HepG2 (cell line): ENCODE results near the gene C16orf87. TPM values are rescaled to one million over a fixed set of nuclear protein-coding genes. Genes with fewer than 3 reads are reported as not detected.
A peak's percentile ranks its signal among the peaks of the same experiment; 100 is the strongest.

Experiments
- ASH2L ChIP-seq: fragments of 300-600, 200-600 bp; sonication (generic); IDR thresholded peaks from 2 replicates; pipeline ENCODE4 v1.7.0; 2017; ENCODE audit warnings: low read depth, mild to moderate bottlenecking, moderate library complexity, mixed read lengths, low read length; ENCODE audit not compliant: insufficient read length
- BCL6 ChIP-seq: IDR thresholded peaks from 2 replicates; pipeline ENCODE4 v1.6.1; 2016; ENCODE audit warnings: missing genetic modification reagents, missing compliant biosample characterization
- BHLHE40 ChIP-seq: IDR thresholded peaks from 2 replicates; pipeline ENCODE4 v1.6.1; 2011; ENCODE audit warnings: low read length, improper control_type of control experiment
- GATAD2A ChIP-seq: IDR thresholded peaks from 2 replicates; pipeline ENCODE4 v1.6.1; 2016
- HMG20B ChIP-seq: conservative IDR thresholded peaks from 2 replicates; pipeline ENCODE4 v1.6.1; 2016; ENCODE audit warnings: missing genetic modification reagents, missing compliant biosample characterization
- KMT2A ChIP-seq: sonication (generic); formaldehyde crosslinking; IDR thresholded peaks from 2 replicates; pipeline ENCODE4 v1.4.0; 2020; ENCODE audit warnings: missing genetic modification reagents
- LCORL ChIP-seq, 2 experiments: fragments of 450-650 bp in 1 of 2; sonication (generic) in 1 of 2; formaldehyde crosslinking in 1 of 2; IDR thresholded peaks; 2 replicates each; pipeline versions ENCODE4 v1.5.0 to v1.6.1; 2017 to 2020; ENCODE audit warnings: antibody characterized with exemption in 1 of 2, missing genetic modification reagents in 1 of 2
- MEIS1 ChIP-seq: sonication (generic); formaldehyde crosslinking; IDR thresholded peaks from 2 replicates; pipeline ENCODE4 v1.9.0; 2021; ENCODE audit warnings: mild to moderate bottlenecking, missing genetic modification reagents, moderate library complexity, borderline replicate concordance
- PAWR ChIP-seq: sonication (generic); formaldehyde crosslinking; IDR thresholded peaks from 2 replicates; pipeline ENCODE4 v1.4.0; 2020; ENCODE audit warnings: missing genetic modification reagents, mild to moderate bottlenecking, borderline replicate concordance
- PHF8 ChIP-seq: sonication (generic); formaldehyde crosslinking; IDR thresholded peaks from 2 replicates; pipeline ENCODE4 v1.5.0; 2020; ENCODE audit warnings: missing genetic modification reagents
- SMAD9 ChIP-seq: sonication (generic); formaldehyde crosslinking; IDR thresholded peaks from 2 replicates; pipeline ENCODE4 v1.5.1; 2020; ENCODE audit warnings: mild to moderate bottlenecking, missing genetic modification reagents
- SNAPC2 ChIP-seq: sonication (generic); formaldehyde crosslinking; IDR thresholded peaks from 2 replicates; pipeline ENCODE4 v1.8.1; 2022; ENCODE audit warnings: mild to moderate bottlenecking, missing genetic modification reagents
- TOPORS ChIP-seq: sonication (generic); formaldehyde crosslinking; IDR thresholded peaks from 2 replicates; pipeline ENCODE4 v1.8.0; 2023; ENCODE audit warnings: mild to moderate bottlenecking, missing genetic modification reagents
- ZBTB3 ChIP-seq: sonication (generic); formaldehyde crosslinking; IDR thresholded peaks from 2 replicates; pipeline ENCODE4 v1.4.0; 2020; ENCODE audit warnings: low read depth, mild to moderate bottlenecking, moderate library complexity, missing genetic modification reagents, borderline replicate concordance
- ZBTB8A ChIP-seq: sonication (generic); formaldehyde crosslinking; IDR thresholded peaks from 2 replicates; pipeline ENCODE4 v1.4.0; 2020; ENCODE audit warnings: mild to moderate bottlenecking, low read depth, missing genetic modification reagents, borderline replicate concordance
- ZNF510 ChIP-seq: sonication (generic); formaldehyde crosslinking; IDR thresholded peaks from 2 replicates; pipeline ENCODE4 v1.4.0; 2020; ENCODE audit warnings: low read depth, mild to moderate bottlenecking, missing genetic modification reagents
- ZNF552 ChIP-seq: sonication (generic); formaldehyde crosslinking; IDR thresholded peaks from 2 replicates; pipeline ENCODE4 v1.9.0; 2022; ENCODE audit warnings: missing genetic modification reagents, mild to moderate bottlenecking, borderline replicate concordance
- ZNF670 ChIP-seq: sonication (generic); formaldehyde crosslinking; IDR thresholded peaks from 2 replicates; pipeline ENCODE4 v1.8.0; 2022; ENCODE audit warnings: mild to moderate bottlenecking, missing genetic modification reagents, borderline replicate concordance
- ZNF720 ChIP-seq: sonication (generic); formaldehyde crosslinking; IDR thresholded peaks from 2 replicates; pipeline ENCODE4 v1.4.0; 2020; ENCODE audit warnings: missing genetic modification reagents
- ZSCAN30 ChIP-seq: sonication (generic); formaldehyde crosslinking; IDR thresholded peaks from 2 replicates; pipeline ENCODE4 v1.5.0; 2020; ENCODE audit warnings: mild to moderate bottlenecking, missing genetic modification reagents
- polyA plus RNA-seq, 8 experiments: library from polyadenylated mRNA; depleted of rRNA in 3 of 8; stranded (reverse) in 7 of 8; unstranded in 1 of 8; fragments of >200 nt; fragmentation: Illumina TruSeq in 4 of 8; extraction: Trizol in 4 of 8; gene quantifications; 2 replicates each; pipeline versions ENCODE4 v1.2.1 to v1.2.3, GENCODE V29; 2011 to 2016; ENCODE audit warnings: low read depth in 4 of 8, missing spikeins in 1 of 8, mixed read lengths in 1 of 8; ENCODE audit not compliant: insufficient read depth in 1 of 8
- total RNA-seq, 5 experiments: library from RNA; depleted of rRNA; stranded (reverse); fragments of >200 nt; fragmentation: Illumina TruSeq; extraction: Trizol; gene quantifications; 2 replicates each; pipeline ENCODE4 v1.2.3, GENCODE V29; 2016; ENCODE audit warnings: low read depth in 1 of 5
- TF ChIP-seq, protein P1 (sequence below): sonication (generic); formaldehyde crosslinking; IDR thresholded peaks from 2 replicates; pipeline ENCODE4 v1.9.0; 2022; ENCODE audit warnings: missing genetic modification reagents, mild to moderate bottlenecking, borderline replicate concordance
- TF ChIP-seq, protein P2 (sequence below): IDR thresholded peaks from 2 replicates; pipeline ENCODE4 v1.6.1; 2016; ENCODE audit warnings: mild to moderate bottlenecking, missing biosample characterization, missing genetic modification reagents
- TF ChIP-seq, protein P3 (sequence below): IDR thresholded peaks from 2 replicates; pipeline ENCODE4 v1.6.1; 2018; ENCODE audit warnings: missing genetic modification reagents
- TF ChIP-seq, protein P4 (sequence below): sonication (generic); formaldehyde crosslinking; IDR thresholded peaks from 2 replicates; pipeline ENCODE4 v1.5.0; 2020; ENCODE audit warnings: missing genetic modification reagents, mild to moderate bottlenecking, borderline replicate concordance

The C16orf87 gene
- total and polyA plus RNA-seq, 2 of the 13 experiments (the other 11 are each of a cell fraction or from before 2014, with no cell fraction given), result 8.6 to 19.5 TPM

DNA sequence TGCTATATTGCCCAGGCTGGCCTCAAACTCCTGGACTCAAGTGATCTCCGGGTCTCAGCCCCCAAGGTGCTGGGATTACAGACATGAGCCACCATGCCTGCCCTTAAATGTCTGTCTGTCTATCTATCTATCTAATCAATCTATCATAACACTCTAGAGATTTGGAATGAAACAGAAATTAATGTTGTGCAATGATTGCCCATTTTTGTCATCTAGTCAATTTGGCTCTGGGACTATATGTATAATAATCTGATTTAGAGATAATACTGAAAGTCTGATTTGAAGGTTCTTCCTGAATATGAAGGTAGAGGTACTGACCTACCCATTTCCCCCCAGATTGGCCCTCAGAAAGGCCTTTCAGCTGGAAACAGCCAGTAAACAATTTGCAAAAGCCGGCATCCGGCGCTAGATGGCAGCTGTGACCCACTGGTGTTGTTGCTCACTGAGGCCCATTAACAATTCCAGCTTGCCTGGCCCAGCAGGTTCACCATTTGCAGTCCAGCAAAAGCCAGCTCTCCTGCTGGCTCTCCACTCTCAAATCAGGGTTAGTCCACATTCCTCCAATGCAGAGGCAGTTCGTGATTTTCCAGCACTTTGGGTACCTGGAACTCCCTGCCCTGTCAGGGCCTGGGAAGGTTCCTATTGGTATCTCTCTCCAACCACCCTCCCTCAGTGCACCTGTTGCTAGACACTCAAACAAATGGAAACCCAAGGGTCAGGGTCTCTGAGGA is 22.9 kb upstream of the C16orf87 start (continued):
- TF ChIP-seq, protein P1, sequence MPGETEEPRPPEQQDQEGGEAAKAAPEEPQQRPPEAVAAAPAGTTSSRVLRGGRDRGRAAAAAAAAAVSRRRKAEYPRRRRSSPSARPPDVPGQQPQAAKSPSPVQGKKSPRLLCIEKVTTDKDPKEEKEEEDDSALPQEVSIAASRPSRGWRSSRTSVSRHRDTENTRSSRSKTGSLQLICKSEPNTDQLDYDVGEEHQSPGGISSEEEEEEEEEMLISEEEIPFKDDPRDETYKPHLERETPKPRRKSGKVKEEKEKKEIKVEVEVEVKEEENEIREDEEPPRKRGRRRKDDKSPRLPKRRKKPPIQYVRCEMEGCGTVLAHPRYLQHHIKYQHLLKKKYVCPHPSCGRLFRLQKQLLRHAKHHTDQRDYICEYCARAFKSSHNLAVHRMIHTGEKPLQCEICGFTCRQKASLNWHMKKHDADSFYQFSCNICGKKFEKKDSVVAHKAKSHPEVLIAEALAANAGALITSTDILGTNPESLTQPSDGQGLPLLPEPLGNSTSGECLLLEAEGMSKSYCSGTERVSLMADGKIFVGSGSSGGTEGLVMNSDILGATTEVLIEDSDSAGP (CRISPR knock-in tag), result peak; percentile 65
- no peak for TF ChIP-seq ZBTB8A (CRISPR knock-in tag)
- TF ChIP-seq BCL6 (CRISPR knock-in tag), result peak; percentile 24; the same call in 1 of the 2 replicates
- no peak for TF ChIP-seq TOPORS (CRISPR knock-in tag)
- no peak for TF ChIP-seq ASH2L
- no peak for TF ChIP-seq PHF8 (CRISPR knock-in tag)
- no peak for TF ChIP-seq ZNF670 (CRISPR knock-in tag)
- TF ChIP-seq KMT2A, result no peak; the same call in 1 of the 2 replicates
- peak; percentile 80 for TF ChIP-seq GATAD2A (CRISPR knock-in tag)
- TF ChIP-seq ZBTB3 (CRISPR knock-in tag), result no peak
- no peak for TF ChIP-seq PAWR
- TF ChIP-seq ZNF552 (CRISPR knock-in tag), result no peak
- TF ChIP-seq ZSCAN30, result no peak
- peak; percentile 89 for TF ChIP-seq ZNF510 (CRISPR knock-in tag)
- TF ChIP-seq MEIS1, result peak; percentile 86; the same call in 1 of the 2 replicates
- TF ChIP-seq, protein P2, sequence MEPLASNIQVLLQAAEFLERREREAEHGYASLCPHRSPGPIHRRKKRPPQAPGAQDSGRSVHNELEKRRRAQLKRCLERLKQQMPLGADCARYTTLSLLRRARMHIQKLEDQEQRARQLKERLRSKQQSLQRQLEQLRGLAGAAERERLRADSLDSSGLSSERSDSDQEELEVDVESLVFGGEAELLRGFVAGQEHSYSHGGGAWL (CRISPR knock-in tag), result no peak
- TF ChIP-seq LCORL (IDR thresholded peaks at IDR 0.05), result no peak
- TF ChIP-seq LCORL (CRISPR knock-in tag; IDR thresholded peaks at IDR 0.05), result no peak; the same call in 1 of the 2 replicates
- TF ChIP-seq ZNF720 (CRISPR knock-in tag), result no peak
- TF ChIP-seq, protein P3, sequence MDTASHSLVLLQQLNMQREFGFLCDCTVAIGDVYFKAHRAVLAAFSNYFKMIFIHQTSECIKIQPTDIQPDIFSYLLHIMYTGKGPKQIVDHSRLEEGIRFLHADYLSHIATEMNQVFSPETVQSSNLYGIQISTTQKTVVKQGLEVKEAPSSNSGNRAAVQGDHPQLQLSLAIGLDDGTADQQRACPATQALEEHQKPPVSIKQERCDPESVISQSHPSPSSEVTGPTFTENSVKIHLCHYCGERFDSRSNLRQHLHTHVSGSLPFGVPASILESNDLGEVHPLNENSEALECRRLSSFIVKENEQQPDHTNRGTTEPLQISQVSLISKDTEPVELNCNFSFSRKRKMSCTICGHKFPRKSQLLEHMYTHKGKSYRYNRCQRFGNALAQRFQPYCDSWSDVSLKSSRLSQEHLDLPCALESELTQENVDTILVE, result 0 out of 2 replicates have a peak, but pooled peaks have one; percentile 49
- TF ChIP-seq SMAD9 (CRISPR knock-in tag), result no peak
- no peak for TF ChIP-seq HMG20B (CRISPR knock-in tag)
- no peak for TF ChIP-seq BHLHE40
- TF ChIP-seq, protein P4, sequence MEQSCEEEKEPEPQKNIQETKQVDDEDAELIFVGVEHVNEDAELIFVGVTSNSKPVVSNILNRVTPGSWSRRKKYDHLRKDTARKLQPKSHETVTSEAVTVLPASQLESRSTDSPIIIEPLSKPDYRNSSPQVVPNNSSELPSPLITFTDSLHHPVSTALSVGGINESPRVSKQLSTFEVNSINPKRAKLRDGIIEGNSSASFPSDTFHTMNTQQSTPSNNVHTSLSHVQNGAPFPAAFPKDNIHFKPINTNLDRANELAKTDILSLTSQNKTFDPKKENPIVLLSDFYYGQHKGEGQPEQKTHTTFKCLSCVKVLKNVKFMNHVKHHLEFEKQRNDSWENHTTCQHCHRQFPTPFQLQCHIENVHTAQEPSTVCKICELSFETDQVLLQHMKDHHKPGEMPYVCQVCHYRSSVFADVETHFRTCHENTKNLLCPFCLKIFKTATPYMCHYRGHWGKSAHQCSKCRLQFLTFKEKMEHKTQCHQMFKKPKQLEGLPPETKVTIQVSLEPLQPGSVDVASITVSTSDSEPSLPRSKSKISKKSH (CRISPR knock-in tag), result no peak
- no peak for TF ChIP-seq SNAPC2
